K562 (cell line): ENCODE measurements around the gene VARS1. TPM values are rescaled to one million over a fixed set of nuclear protein-coding genes. Genes with fewer than 3 reads are reported as not detected.

Experiments
- ATF2 ChIP-seq: sonication (generic); formaldehyde crosslinking; IDR thresholded peaks from 2 replicates; pipeline ENCODE4 v1.8.1; 2022; ENCODE audit warnings: missing genetic modification reagents
- CEBPG ChIP-seq, 3 experiments: fragments of 200-800 bp in 1 of 3; sonication (Bioruptor generic) in 1 of 3; sonication (generic) in 1 of 3; formaldehyde crosslinking in 1 of 3; IDR thresholded peaks in 2 of 3; conservative IDR thresholded peaks in 1 of 3; 2 replicates each; pipeline versions ENCODE4 v1.6.1 to v1.8.0; 2016 to 2022; ENCODE audit warnings: missing compliant biosample characterization in 2 of 3, missing genetic modification characterization in 2 of 3, mild to moderate bottlenecking in 1 of 3, missing genetic modification reagents in 1 of 3
- CSDE1 ChIP-seq, 2 experiments: fragments of 450-650 bp; IDR thresholded peaks; 2 replicates each; pipeline ENCODE4 v1.6.1; 2016; ENCODE audit warnings: mild to moderate bottlenecking in 1 of 2
- CTCF ChIP-seq, 3 experiments: IDR thresholded peaks in 2 of 3; conservative IDR thresholded peaks in 1 of 3; 2 replicates each; pipeline ENCODE4 v1.5.1; 2011 to 2012; ENCODE audit warnings: low read length in 3 of 3, mild to moderate bottlenecking in 3 of 3, control low read depth in 2 of 3, improper control_type of control experiment in 1 of 3, inconsistent platforms in 1 of 3, low read depth in 1 of 3, mixed read lengths in 1 of 3, moderate library complexity in 1 of 3; ENCODE audit not compliant: insufficient read depth in 2 of 3
- ELF2 ChIP-seq: fragments of 250-450 bp; sonication (Bioruptor Pico); IDR thresholded peaks from 2 replicates; pipeline ENCODE4 v1.5.0; 2021; ENCODE audit warnings: mild to moderate bottlenecking
- GATA2 ChIP-seq: sonication (generic); formaldehyde crosslinking; IDR thresholded peaks from 2 replicates; pipeline ENCODE4 v1.4.0; 2020; ENCODE audit warnings: mild to moderate bottlenecking, missing genetic modification reagents
- ILK ChIP-seq: fragments of 450-650 bp; IDR thresholded peaks from 2 replicates; pipeline ENCODE4 v1.6.1; 2016; ENCODE audit warnings: missing genetic modification characterization, low read depth, mild to moderate bottlenecking, missing compliant biosample characterization, moderate library complexity, borderline replicate concordance
- MEF2A ChIP-seq: IDR thresholded peaks from 2 replicates; pipeline ENCODE4 v1.6.1; 2011; ENCODE audit warnings: low read depth, mild to moderate bottlenecking, low read length, moderate library complexity; ENCODE audit not compliant: control insufficient read depth
- NEUROD1 ChIP-seq: fragments of 150-350 bp; IDR thresholded peaks from 2 replicates; pipeline ENCODE4 v1.6.1; 2014; ENCODE audit warnings: borderline replicate concordance, low read length, low read depth; ENCODE audit not compliant: partially characterized antibody
- RBM15 ChIP-seq: fragments of 200-400 bp; formaldehyde crosslinking; IDR thresholded peaks from 2 replicates; pipeline ENCODE4 v1.6.1; 2018; ENCODE audit warnings: mild to moderate bottlenecking, low read length, moderate library complexity; ENCODE audit not compliant: insufficient read depth
- SMAD1 ChIP-seq: fragments of 150-350 bp; IDR thresholded peaks from 2 replicates; pipeline ENCODE4 v1.6.1; 2014; ENCODE audit warnings: low read length, low read depth; ENCODE audit not compliant: partially characterized antibody
- ZNF347 ChIP-seq: fragments of 450-650 bp; formaldehyde crosslinking; IDR thresholded peaks from 2 replicates; pipeline ENCODE4 v1.4.0; 2020; ENCODE audit warnings: low read depth, mild to moderate bottlenecking, moderate library complexity
- ZNF589 ChIP-seq: fragments of 200-800 bp; sonication (Bioruptor generic); IDR thresholded peaks from 2 replicates; pipeline ENCODE4 v1.6.1; 2016; ENCODE audit warnings: low read depth, missing genetic modification characterization, missing compliant biosample characterization
- ZNF75A ChIP-seq: fragments of 450-650 bp; formaldehyde crosslinking; IDR thresholded peaks from 2 replicates; pipeline ENCODE4 v1.4.0; 2020; ENCODE audit warnings: mild to moderate bottlenecking
- polyA plus RNA-seq, 8 experiments: library from polyadenylated mRNA; depleted of rRNA in 4 of 8; stranded (reverse) in 5 of 8; unstranded in 3 of 8; fragments of >200 nt; fragmentation: Nextera tagmentation in 2 of 8; fragmentation: Illumina TruSeq in 1 of 8; extraction: Ambion mirVana in 2 of 8; extraction: Trizol in 1 of 8; gene quantifications; 2 replicates each; pipeline versions ENCODE4 v1.2.1 to v1.2.3, GENCODE V29; 2011 to 2014; ENCODE audit warnings: inconsistent platforms in 1 of 8, missing spikeins in 1 of 8
- total RNA-seq, 7 experiments: library from RNA; depleted of rRNA in 6 of 7; stranded (reverse); fragments of >200 nt in 6 of 7; fragmentation: Illumina TruSeq in 2 of 7; extraction: Trizol in 2 of 7; gene quantifications; 2 replicates each; pipeline versions ENCODE4 v1.2.1 to v1.2.3, GENCODE V29; 2011 to 2021; ENCODE audit warnings: low replicate concordance in 1 of 7
- TF ChIP-seq, protein P1 (sequence below): fragments of 250-450 bp; sonication (Bioruptor Pico); IDR thresholded peaks from 2 replicates; pipeline ENCODE4 v1.8.0; 2022; ENCODE audit warnings: inconsistent platforms, mild to moderate bottlenecking, moderate library complexity, borderline replicate concordance
- TF ChIP-seq, protein P2 (sequence below): fragments of 200-400 bp; formaldehyde crosslinking; IDR thresholded peaks from 2 replicates; pipeline ENCODE4 v1.6.1; 2017; ENCODE audit warnings: mild to moderate bottlenecking, low read depth, low read length, moderate library complexity

VARS1 gene
- total and polyA plus RNA-seq, 9 of the 15 experiments (the other 6 are each of a cell fraction or from before 2014, with no cell fraction given), result 2.9 to 488 (median 130) TPM

DNA sequence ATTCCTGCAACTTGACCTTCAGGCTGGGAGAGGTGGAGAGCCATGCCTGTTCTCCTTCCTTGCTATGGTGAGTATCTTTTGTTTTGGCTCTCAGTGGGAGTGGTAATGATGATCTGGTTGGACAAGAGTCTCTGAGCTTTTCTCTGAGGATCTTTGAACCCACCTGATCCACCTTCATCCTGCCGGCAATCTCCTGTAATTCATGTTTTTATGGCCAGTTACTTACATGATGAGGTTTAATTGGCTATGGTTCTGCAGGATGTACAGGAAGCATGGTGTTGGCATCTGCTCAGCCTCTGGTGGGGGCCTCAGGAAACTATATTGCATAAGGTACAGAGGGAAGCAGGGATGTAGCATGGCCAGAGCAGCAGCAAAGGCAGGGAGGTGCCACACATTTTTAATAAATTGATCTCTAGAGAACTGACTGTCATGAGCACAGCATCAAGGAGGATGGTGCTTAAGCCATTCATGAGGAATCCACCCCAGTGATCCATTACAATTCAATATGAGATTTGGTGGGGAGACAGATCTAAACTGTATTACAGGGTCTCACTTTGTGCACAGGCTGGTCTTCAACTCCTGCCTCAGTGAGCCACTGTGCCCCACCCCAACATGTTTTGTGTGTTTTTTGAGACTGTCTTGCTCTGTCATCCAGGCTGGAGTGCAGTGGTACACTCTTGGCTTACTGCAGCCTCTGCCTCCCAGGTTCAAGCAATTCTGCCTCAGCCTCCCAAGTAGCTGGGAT lies 42.0 kb upstream of the VARS1 start (continued):
- no peak for TF ChIP-seq ATF2
- peak; percentile 10 for TF ChIP-seq NEUROD1
- 0 out of 2 replicates have a peak, but pooled peaks have one; percentile 10 for TF ChIP-seq ZNF75A (CRISPR knock-in tag)
- TF ChIP-seq, protein P1, sequence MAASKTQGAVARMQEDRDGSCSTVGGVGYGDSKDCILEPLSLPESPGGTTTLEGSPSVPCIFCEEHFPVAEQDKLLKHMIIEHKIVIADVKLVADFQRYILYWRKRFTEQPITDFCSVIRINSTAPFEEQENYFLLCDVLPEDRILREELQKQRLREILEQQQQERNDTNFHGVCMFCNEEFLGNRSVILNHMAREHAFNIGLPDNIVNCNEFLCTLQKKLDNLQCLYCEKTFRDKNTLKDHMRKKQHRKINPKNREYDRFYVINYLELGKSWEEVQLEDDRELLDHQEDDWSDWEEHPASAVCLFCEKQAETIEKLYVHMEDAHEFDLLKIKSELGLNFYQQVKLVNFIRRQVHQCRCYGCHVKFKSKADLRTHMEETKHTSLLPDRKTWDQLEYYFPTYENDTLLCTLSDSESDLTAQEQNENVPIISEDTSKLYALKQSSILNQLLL, result no peak
- TF ChIP-seq ZNF589, result no peak
- TF ChIP-seq ELF2 (CRISPR knock-in tag), result no peak
- TF ChIP-seq RBM15, result no peak
- TF ChIP-seq ILK, result no peak
- peak; percentile 49 for TF ChIP-seq SMAD1
- TF ChIP-seq GATA2 (CRISPR knock-in tag), result no peak
- no peak for TF ChIP-seq ZNF347 (CRISPR knock-in tag)
- no peak for TF ChIP-seq MEF2A
- TF ChIP-seq, protein P2, sequence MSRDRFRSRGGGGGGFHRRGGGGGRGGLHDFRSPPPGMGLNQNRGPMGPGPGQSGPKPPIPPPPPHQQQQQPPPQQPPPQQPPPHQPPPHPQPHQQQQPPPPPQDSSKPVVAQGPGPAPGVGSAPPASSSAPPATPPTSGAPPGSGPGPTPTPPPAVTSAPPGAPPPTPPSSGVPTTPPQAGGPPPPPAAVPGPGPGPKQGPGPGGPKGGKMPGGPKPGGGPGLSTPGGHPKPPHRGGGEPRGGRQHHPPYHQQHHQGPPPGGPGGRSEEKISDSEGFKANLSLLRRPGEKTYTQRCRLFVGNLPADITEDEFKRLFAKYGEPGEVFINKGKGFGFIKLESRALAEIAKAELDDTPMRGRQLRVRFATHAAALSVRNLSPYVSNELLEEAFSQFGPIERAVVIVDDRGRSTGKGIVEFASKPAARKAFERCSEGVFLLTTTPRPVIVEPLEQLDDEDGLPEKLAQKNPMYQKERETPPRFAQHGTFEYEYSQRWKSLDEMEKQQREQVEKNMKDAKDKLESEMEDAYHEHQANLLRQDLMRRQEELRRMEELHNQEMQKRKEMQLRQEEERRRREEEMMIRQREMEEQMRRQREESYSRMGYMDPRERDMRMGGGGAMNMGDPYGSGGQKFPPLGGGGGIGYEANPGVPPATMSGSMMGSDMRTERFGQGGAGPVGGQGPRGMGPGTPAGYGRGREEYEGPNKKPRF, result no peak
- TF ChIP-seq CSDE1 (IDR thresholded peaks at IDR 0.05), result no peak
- no peak for TF ChIP-seq CTCF (IDR thresholded peaks at IDR 0.05 in 2 of 3, conservative IDR thresholded peaks at IDR 0.05 in 1 of 3; ENCODE audit: insufficient read depth in 2 of 3, low read depth in 1 of 3, low read length in 3 of 3)
- TF ChIP-seq CEBPG (CRISPR knock-in tag; IDR thresholded peaks at IDR 0.05), result peak; percentile 51
- no peak for TF ChIP-seq CEBPG (tag; conservative IDR thresholded peaks at IDR 0.05 in 1 of 2, IDR thresholded peaks at IDR 0.05 in 1 of 2)
